DOHH2 (cell line): ENCODE measurements around the gene TMEM176B.

Experiments
- H3F3A ChIP-seq: fragments of 200-600 bp; sonication (generic), shearing (Covaris generic); 2 replicates; pipeline ENCODE4 v1.6.0; 2016; ENCODE audit warnings: antibody characterized with exemption, mild to moderate bottlenecking; ENCODE audit not compliant: control insufficient read depth, insufficient read depth
- H3K27ac ChIP-seq: fragments of 200-600 bp; sonication (generic); 2 replicates; pipeline ENCODE4 v1.5.1; 2014; ENCODE audit warnings: low read depth, mild to moderate bottlenecking, low read length, moderate library complexity
- H3K27me3 ChIP-seq: fragments of 200-600 bp; sonication (generic); 2 replicates; pipeline ENCODE4 v1.6.1; 2014; ENCODE audit warnings: mild to moderate bottlenecking, low read length, mixed read lengths; ENCODE audit not compliant: control insufficient read depth
- H3K36me3 ChIP-seq: fragments of 200-600 bp; sonication (generic); 2 replicates; pipeline ENCODE4 v1.6.1; 2014; ENCODE audit warnings: mild to moderate bottlenecking, low read length, moderate library complexity, mixed read lengths; ENCODE audit not compliant: control insufficient read depth
- H3K4me1 ChIP-seq: fragments of 200-600 bp; sonication (generic); 2 replicates; pipeline ENCODE4 v1.6.1; 2014; ENCODE audit warnings: mild to moderate bottlenecking, low read length, mixed read lengths; ENCODE audit not compliant: control insufficient read depth
- H3K4me2 ChIP-seq: fragments of 200-600 bp; sonication (generic); 2 replicates; pipeline ENCODE4 v1.6.0; 2014; ENCODE audit warnings: mild to moderate bottlenecking, low read length, moderate library complexity
- H3K4me3 ChIP-seq: fragments of 200-600 bp; sonication (generic); 2 replicates; pipeline ENCODE4 v1.5.1; 2014; ENCODE audit warnings: mild to moderate bottlenecking, low read length, mixed read lengths
- H3K79me2 ChIP-seq: fragments of 200-600 bp; sonication (generic); 2 replicates; pipeline ENCODE4 v1.6.1; 2014; ENCODE audit warnings: mild to moderate bottlenecking, low read length, mixed read lengths; ENCODE audit not compliant: control insufficient read depth
- H3K9me2 ChIP-seq: fragments of 200-600 bp; sonication (generic); replicated peaks from 2 replicates; pipeline ENCODE4 v1.6.1; 2014; ENCODE audit warnings: mild to moderate bottlenecking, low read length, mixed read lengths; ENCODE audit not compliant: control insufficient read depth
- H3K9me3 ChIP-seq: fragments of 200-600 bp; sonication (generic); 2 replicates; pipeline ENCODE4 v1.6.1; 2014; ENCODE audit warnings: antibody characterized with exemption, low read length, mixed read lengths; ENCODE audit not compliant: control insufficient read depth, insufficient read depth
- H4K20me1 ChIP-seq: fragments of 200-600 bp; sonication (generic); 2 replicates; pipeline ENCODE4 v1.6.0; 2014; ENCODE audit warnings: low read depth, mild to moderate bottlenecking, antibody characterized with exemption, low read length, moderate library complexity; ENCODE audit not compliant: control insufficient read depth, insufficient read depth
- EZH2phosphoT487 ChIP-seq: fragments of 200-600 bp; sonication (generic); IDR thresholded peaks from 2 replicates; pipeline ENCODE4 v1.6.1; 2017; ENCODE audit warnings: borderline replicate concordance, mild to moderate bottlenecking, antibody characterized with exemption, low read length, moderate library complexity, mixed read lengths
- TF ChIP-seq, protein P1 (sequence below): fragments of 200-600 bp; sonication (generic); IDR thresholded peaks from one replicate; pipeline ENCODE4 v1.5.1; 2014; ENCODE audit warnings: antibody characterized with exemption, mild to moderate bottlenecking, low read depth, low read length; ENCODE audit not compliant: poor library complexity, severe bottlenecking

TMEM176B gene

DNA sequence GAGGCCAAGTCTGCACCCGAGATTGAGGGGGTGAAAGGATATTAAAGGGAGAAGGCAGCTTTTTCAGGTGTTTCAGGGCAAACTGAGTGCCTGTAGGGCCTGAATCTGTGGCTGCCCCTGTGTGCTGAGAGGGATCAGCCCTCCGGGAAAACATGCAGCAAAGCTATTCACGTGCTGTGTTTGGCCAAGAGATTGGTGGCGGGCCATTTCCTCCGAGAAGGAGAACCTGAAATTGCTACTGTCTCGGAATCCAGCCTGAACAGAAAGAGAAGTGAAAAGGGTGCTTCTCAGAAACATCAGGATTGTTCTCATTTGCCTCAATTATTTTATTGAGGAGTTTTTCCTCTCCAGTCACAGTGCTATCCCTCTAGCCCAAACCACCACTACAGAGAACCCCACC lies 46.9 kb downstream of the TMEM176B start:
- no peaks in the 10 kb centered on the region for H3K79me2 ChIP-seq
- no peak for TF ChIP-seq EZH2phosphoT487
- TF ChIP-seq, protein P1, sequence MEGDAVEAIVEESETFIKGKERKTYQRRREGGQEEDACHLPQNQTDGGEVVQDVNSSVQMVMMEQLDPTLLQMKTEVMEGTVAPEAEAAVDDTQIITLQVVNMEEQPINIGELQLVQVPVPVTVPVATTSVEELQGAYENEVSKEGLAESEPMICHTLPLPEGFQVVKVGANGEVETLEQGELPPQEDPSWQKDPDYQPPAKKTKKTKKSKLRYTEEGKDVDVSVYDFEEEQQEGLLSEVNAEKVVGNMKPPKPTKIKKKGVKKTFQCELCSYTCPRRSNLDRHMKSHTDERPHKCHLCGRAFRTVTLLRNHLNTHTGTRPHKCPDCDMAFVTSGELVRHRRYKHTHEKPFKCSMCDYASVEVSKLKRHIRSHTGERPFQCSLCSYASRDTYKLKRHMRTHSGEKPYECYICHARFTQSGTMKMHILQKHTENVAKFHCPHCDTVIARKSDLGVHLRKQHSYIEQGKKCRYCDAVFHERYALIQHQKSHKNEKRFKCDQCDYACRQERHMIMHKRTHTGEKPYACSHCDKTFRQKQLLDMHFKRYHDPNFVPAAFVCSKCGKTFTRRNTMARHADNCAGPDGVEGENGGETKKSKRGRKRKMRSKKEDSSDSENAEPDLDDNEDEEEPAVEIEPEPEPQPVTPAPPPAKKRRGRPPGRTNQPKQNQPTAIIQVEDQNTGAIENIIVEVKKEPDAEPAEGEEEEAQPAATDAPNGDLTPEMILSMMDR = no peak
- no peak overlapping the region for H3K4me2 ChIP-seq
- no peaks in the 10 kb centered on the region; the same call in 1 of the 2 replicates for H3K27me3 ChIP-seq
- no peaks in the 10 kb centered on the region for H3K4me1 ChIP-seq
- no peaks in the 10 kb centered on the region for H3K9me2 ChIP-seq
- H4K20me1 ChIP-seq = no peaks in the 10 kb centered on the region
- H3K36me3 ChIP-seq = no peaks in the 10 kb centered on the region
- H3K9me3 ChIP-seq = no peaks in the 10 kb centered on the region
- no peaks in the 10 kb centered on the region for H3F3A ChIP-seq
- no peak overlapping the region for H3K27ac ChIP-seq
- H3K4me3 ChIP-seq = no peak overlapping the region

DNA sequence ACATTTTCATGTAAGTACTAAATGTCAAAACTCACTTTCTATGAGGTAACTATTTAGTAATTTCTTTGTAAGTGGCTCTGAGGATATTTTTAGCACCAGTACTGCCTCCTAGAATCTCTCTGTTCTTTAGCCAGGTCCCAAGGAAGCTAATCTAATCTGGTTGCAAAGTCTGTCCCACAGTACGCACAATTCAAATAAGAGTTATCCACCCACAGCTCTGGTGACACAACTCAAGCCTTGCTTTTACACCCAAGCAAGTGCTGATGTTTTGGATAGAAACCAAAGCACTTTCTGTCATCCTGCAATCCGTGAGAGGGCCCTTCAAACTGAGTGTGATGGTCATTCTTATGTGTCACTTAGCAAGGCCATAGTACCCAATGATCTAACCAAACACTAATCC lies 48.5 kb downstream of the TMEM176B start:
- no peaks in the 10 kb centered on the region for H3K9me2 ChIP-seq
- TF ChIP-seq, protein P1 = no peak
- TF ChIP-seq EZH2phosphoT487 = no peak
- no peaks in the 10 kb centered on the region; the same call in 1 of the 2 replicates for H3K27me3 ChIP-seq
- no peaks in the 10 kb centered on the region for H4K20me1 ChIP-seq
- no peaks in the 10 kb centered on the region for H3K79me2 ChIP-seq
- no peaks in the 10 kb centered on the region for H3K36me3 ChIP-seq
- H3K4me3 ChIP-seq = no peak overlapping the region
- no peaks in the 10 kb centered on the region for H3F3A ChIP-seq
- H3K9me3 ChIP-seq = no peaks in the 10 kb centered on the region
- no peak overlapping the region for H3K4me2 ChIP-seq
- H3K4me1 ChIP-seq = no peaks in the 10 kb centered on the region
- no peak overlapping the region for H3K27ac ChIP-seq

DNA sequence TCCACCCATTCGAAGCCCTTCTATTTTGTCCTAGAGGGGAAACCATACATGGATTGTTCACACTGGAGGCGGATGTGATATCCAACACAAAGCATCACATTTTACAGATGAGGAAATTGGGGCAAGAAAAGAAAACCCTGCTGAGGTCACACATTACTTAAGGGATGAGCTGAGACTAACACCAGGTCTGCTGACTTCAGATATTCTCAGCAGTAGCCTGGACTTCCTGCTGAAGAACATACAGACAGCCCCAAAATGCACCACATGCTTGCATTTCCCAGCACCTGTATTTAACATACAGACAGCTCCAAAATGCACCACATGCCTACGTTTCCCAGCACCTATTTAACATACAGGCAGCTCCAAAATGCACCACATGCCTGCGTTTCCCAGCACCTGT lies 51.8 kb downstream of the TMEM176B start:
- no peaks in the 10 kb centered on the region for H3F3A ChIP-seq
- H4K20me1 ChIP-seq = no peaks in the 10 kb centered on the region
- H3K79me2 ChIP-seq = no peaks in the 10 kb centered on the region
- H3K4me1 ChIP-seq = no peaks in the 10 kb centered on the region
- H3K4me2 ChIP-seq = no peak overlapping the region
- no peaks in the 10 kb centered on the region; the same call in 1 of the 2 replicates for H3K27me3 ChIP-seq
- H3K27ac ChIP-seq = no peak overlapping the region
- H3K9me2 ChIP-seq = no peaks in the 10 kb centered on the region
- H3K4me3 ChIP-seq = no peak overlapping the region
- no peak for TF ChIP-seq EZH2phosphoT487
- TF ChIP-seq, protein P1 = no peak
- H3K9me3 ChIP-seq = no peaks in the 10 kb centered on the region
- no peaks in the 10 kb centered on the region for H3K36me3 ChIP-seq

DNA sequence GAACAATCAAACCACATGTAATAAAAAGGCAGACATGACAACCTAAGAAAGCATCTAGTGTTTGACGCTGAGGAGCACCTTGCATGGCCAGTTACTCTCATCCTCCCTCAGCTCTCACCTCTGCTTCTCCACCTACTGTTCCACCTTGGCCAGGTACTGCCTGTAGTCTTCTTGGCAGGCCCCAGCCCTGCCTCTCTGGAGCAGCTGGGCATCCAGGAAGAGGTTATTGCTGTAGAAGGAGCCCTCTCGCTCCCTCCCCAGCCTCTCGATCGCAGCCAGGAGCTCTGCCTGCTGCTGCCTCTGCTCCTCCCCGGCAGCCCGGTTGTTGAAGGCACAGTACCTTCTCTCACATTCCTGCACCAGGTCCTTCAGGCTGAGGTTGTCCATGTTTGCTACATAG lies 53.2 kb downstream of the TMEM176B start:
- H3K27me3 ChIP-seq = no peaks in the 10 kb centered on the region; the same call in 1 of the 2 replicates

More for the DNA sequence above, 53.2 kb downstream of the TMEM176B start:
- no peaks in the 10 kb centered on the region for H4K20me1 ChIP-seq
- H3K4me2 ChIP-seq = no peak overlapping the region
- H3K9me2 ChIP-seq = no peaks in the 10 kb centered on the region
- no peaks in the 10 kb centered on the region for H3K4me1 ChIP-seq
- no peak overlapping the region for H3K27ac ChIP-seq
- no peaks in the 10 kb centered on the region for H3F3A ChIP-seq
- no peaks in the 10 kb centered on the region for H3K79me2 ChIP-seq
- H3K36me3 ChIP-seq = no peaks in the 10 kb centered on the region
- no peak for TF ChIP-seq EZH2phosphoT487
- TF ChIP-seq, protein P1 = no peak
- H3K9me3 ChIP-seq = no peaks in the 10 kb centered on the region
- H3K4me3 ChIP-seq = no peak overlapping the region
